Pulmonary artery endothelial cell (primary cell): ENCODE data around the gene ARMC7. TPM values are rescaled to one million over a fixed set of nuclear protein-coding genes. Genes with fewer than 3 reads are reported as not detected.
"Not testable (repeated sequence)": the region's sequence is repeated elsewhere in the genome, so short reads cannot be mapped to it uniquely, and the experiment has no call there.

Experiments
- DNase-seq: peaks from one replicate; pipeline ENCODE4 v3.0.0-alpha.2; 2011; ENCODE audit warnings: low read depth, low spot score
- total RNA-seq: library from RNA; depleted of rRNA; stranded (reverse); fragments of >200 nt; gene quantifications from 2 replicates; pipeline ENCODE4 v1.2.3, GENCODE V29; 2014

ARMC7 gene
- total RNA-seq, 1 donor from 2014 or later, result 2.4 TPM

DNA sequence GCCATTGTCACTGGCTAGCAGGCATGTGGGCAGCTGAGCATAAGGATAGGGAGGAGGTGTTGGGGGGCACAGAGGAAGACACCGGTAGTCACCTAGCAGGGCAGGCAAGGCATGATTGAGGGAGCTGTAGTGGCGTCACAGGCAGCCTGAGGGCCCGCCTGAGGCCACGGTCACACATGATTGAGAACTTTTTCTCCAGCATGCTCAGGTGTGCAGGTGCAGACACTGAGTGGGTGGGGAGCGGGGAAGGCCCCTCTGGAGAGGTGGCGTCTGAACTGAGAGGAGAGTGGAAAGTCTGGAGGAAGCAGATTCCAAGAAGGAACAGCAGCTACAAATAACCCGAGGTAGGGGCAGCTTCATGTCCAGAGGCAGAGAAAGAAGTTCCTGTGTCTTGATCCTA, 10.9 kb upstream of the ARMC7 start:
- DNase-seq, result no peak

DNA sequence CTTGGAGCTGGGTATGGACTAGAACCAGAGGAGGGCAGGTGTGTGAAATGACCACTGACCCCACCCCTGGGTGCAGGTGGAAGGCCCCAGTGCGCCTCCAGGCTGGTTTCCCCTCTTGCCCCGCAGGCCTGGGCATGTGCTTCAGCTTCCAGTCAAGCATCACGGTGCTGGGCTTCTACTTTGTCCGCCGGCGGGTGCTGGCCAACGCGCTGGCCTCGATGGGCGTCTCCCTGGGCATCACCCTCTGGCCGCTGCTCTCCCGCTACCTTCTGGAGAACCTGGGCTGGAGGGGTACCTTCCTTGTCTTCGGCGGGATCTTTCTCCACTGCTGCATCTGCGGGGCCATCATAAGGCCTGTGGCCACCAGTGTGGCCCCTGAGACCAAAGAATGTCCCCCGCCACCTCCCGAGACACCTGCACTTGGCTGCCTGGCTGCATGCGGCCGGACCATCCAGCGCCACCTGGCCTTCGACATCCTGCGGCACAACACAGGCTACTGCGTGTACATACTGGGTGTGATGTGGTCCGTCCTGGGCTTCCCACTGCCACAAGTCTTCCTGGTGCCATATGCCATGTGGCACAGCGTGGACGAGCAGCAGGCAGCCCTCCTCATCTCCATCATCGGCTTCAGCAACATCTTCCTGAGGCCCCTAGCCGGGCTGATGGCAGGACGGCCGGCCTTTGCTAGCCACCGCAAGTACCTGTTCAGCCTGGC, 9.7 kb upstream of the ARMC7 start:
- DNase-seq, result no peak

DNA sequence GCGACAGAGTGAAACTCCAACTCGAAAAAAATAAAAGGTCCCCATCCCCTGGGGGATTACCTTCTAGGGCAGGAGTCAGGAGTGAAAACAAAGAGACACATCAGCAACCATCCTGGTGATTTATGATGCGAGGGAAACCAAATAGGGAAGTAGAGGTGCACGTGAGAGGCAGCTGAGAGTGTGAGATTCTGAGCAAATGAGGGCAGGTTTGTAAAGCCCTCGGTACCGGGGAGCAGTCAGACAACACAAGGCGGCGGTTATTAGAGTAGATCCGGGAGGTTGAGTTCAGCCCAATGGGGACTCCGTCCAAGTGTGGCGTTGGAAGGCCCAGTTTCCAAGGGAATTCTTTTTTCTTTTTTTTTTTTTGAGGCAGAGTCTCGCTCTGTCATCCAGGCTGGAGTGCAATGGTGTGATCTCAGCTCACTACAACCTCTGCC, 7.4 kb upstream of the ARMC7 start:
- no peak for DNase-seq

DNA sequence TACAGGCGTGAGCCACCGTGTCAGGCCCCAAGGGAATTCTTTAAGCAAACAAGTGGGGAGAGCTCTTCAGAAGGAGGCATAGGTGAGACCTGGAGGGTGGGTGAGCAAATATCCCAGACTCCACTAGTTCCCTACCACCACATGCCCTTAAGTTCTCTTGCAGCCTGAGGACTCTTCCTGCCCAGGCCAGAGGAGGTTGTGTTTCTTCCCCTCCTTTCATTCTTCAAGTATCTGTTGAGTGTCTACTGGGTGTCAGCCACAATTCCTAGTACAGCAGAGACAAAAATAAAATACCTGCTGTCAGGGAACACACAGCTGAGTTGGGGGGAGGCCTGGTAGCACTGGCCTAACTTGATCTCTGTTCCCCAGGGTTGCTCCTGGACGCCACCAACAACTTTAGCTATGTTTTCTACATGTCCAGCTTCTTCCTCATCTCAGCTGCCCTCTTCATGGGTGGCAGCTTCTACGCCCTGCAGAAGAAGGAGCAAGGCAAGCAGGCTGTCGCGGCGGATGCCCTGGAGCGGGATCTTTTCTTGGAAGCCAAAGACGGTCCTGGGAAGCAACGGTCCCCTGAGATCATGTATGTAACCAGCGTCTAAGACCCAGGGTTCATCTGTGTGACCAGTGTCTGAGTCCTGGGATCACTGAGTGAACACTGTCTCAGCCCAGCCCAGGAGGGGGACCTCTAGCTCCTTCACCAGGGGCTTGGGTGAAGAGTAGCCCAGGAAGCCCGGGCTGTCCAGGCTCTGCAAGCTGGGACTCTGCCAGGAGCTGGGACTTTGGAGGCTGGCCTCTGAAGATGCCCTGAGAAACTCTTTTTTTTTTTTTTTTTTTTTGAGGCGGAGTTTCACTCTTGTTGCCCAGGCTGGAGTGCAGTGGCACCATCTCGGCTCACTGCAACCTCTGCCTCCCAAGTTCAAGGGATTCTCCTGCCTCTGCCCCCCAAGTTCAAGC, 5.9 kb upstream of the ARMC7 start:
- DNase-seq, result no peak

DNA sequence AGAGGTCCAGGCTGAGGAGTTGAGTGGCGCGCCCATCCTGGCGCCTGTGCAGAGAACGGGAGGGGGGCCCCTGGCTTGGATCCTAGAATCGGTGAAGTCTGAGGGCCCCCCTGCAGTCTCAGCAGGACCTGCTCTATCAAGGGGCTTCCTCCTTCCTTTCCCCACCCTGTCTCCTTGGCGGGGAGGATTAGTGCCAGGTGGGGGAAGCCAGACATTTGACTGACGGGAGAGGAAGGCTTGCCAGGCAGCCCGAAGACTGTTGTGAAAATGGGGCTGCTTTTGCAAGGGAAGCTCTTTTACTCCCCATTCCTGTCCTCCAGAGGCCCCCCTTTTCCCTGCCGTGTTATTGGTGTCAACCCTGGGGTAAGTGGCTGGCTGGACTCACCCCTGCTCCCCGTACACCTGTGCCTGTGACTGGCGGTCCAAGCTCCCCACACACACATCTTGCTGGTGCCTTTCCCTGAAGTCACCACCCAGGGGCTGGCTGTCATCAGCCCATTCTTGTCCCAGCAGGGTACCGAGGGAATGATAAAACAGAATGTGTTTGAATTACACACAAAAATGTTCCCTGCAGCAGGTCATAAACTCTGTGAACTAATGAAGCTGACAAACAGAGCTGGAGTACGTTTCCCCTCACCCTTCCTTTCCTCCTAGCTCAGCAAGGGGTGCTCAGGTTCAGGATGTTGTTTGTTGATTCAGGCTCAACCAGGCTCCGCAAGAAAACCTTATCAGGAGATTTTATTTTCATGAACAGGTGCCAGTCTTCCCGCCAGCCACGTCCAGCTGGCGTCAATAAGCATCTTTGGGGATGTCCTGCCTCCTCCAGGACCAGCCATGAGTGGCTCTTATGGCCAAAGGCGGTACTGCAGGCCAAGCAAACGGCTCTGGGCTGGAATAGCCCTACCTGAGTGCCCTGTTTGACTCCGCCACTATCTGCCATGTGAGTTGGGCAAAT, 4.4 kb upstream of the ARMC7 start:
- peak; percentile 48 for DNase-seq

DNA sequence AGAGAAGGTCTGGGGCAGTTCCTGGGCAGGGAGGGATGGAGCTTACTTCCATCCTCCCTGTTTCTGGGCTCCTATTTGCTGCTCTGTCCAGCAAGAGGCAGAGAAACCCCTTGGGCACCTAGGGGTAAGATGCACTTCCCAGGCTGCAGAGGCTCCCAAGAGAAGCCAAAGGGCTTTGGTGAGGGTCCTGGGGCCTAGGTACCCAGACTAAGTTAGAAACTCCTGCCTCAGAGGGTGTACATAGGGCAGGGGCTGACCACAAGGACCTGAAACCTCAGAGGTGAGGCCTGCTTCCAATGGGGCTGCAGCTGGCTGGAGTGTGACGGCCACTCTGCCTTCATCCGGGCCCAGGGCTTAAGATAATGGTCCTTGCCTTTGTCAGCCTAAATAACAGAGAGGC, 1.6 kb upstream of the ARMC7 start:
- no peak for DNase-seq

DNA sequence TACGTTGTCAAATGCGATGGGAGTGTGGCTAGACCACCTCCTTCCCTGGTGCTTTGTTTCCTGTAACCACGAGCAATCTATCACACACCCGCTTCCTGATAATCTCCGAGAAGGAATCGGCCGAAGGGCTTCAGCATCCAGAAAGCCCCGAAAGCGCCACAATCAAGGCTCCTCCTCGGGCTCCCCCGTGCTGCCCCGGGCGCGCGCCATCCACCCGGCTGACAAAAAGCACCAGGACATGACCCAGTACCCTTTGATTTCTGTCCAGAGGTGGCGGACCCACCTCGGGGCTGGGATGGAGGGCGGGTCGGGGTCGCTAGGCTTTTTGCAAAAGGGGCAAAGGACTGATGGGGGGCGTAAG, 743 bp upstream of the ARMC7 start:
- DNase-seq, result no peak

DNA sequence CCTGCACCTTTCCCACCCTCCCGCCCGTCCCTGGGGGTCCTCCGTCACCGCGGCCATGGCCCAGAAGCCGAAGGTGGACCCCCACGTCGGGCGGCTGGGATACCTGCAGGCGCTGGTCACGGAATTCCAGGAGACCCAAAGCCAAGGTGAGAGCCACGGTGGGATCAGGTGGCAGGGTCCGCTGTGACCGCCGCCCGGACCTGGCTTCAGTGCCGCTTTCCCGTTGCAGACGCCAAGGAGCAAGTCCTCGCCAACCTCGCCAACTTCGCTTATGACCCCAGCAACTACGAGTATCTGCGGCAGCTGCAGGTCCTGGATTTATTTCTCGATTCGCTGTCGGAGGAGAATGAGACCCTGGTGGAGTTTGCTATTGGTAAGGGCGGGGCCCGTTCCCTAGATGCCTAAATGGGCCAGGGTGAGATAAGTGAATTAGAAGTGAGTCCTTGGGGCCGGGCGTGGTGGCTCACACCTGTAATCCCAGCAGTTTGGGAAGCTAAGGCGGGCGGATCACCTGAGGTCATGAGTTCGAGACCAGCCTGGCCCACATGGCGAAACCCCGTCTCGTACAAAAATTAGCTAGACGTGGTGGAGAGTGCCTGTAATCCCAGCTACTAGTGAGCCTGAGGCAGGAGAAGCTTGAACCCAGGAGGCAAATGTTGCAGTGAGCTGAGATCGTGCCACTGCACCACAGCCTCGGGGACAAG, 617 bp downstream of the ARMC7 start:
- DNase-seq, result no peak

DNA sequence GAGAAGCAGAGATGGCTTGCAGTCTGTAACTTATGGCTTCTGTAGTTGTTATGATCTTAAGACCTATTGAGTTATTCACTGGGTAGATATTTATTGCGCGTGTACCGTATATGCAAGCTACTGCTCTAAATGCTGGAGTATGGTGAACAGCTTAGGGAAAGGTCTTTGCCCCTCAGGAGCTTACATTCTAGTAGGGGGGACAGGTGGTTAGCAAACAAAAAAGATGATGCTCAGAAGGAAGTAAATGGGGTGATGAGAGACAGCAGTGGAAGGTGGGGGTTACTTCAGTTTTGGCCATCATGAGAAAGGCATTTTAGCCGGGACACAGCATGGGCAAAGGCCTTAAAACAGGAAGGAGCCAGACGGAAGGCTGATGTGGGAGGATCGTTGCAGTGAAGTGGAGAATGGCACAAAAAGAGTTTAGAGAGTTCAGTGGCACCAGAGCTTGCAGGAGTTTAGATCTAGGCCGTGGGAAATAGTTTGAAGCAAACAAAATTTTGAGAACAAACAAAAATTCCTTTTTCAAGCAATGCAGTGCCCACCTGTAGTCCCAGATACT, 2.1 kb downstream of the ARMC7 start:
- DNase-seq, result no peak

DNA sequence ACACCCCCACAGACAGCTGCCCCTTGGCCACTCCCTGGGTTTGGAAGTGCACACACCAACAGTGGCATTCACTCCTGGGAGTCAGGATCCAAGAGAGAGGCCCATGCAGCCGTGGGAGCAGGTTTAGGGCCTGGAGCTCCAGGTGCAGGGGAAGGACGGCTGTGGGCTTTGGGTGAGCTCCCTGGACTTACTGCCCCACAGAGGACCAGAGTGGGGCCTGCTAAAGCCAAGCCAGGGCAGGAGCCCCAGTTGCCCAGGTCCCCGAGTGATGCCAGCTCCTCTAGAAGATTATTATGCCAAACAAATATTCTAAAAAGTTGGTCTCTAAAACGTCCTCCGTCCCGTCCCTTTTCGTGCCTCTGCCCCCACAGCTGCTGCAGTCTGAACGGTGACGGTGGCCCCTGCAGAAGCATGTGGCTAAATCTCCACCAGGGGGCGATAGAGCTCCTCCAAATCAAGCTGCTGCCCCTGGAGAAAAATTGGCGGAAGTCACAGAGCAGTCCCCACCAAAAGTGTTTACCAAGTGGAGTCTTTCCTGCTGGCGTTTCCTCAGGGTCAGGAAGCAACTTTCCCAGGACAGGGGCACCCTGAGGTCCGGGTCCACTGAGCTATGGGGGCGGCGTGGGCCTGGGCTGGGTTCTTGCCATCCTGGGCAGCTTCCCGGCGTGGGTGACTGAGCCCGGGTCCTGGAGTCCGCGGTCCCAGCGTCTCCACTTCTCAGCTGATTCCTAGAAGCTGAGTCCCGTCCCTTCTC, 4.2 kb downstream of the ARMC7 start:
- DNase-seq, result peak; percentile 67

DNA sequence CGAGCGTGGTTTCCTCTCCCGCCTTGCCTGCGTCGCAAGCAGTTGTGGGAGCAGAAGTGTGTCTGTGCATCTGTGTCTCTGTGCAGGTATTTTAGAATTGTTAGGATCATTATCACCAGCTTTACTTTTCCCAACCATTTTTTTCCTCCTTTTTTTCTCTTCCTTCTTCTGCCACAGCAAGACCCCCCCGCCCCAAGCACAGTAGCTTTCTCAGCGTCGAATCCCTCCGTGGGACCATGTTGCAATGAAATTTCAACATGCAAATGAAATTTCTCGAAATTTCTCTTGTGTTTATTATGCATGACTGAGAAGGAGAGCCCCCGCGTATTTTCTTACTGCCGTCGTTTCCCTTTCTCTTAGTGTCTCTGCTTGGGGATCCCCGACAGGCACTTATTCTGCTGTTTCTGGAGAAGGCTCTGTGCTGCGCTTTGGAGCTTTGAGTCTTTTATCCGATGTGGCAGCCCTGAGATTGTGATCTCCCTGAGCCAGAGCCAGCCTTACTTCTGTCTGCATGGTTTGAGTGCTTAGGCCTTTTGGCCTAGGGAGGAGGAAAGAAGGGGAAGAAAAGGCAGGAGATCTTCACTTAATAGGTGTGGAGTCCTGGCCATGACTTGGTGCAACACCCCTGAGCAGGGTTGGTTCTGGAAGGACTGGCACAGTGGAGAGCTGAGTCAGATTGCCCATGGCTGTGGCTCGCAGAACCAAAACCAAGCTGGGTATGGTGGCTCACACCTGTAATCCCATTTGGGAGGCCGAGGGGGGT, 5.0 kb downstream of the ARMC7 start:
- DNase-seq, result no peak

DNA sequence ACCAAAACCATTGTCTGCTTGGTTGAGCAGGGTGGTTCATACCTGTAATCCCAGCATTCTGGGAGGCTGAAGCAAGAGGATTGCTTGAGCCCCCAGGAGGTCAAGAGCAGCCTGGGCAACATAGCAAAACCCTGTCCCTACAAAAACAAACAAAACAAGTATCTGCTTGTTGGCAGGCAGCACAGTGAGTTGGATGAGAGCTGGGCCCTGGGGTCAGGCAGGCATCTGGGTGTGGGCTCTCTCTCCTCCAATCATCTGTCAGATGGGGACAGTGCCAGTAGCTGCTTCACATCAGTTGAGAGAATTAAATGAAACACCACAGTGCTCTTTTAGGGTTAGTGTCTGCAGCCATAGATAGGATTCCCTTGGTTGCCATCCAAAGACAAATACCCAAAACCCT, 5.8 kb downstream of the ARMC7 start:
- DNase-seq, result no peak

DNA sequence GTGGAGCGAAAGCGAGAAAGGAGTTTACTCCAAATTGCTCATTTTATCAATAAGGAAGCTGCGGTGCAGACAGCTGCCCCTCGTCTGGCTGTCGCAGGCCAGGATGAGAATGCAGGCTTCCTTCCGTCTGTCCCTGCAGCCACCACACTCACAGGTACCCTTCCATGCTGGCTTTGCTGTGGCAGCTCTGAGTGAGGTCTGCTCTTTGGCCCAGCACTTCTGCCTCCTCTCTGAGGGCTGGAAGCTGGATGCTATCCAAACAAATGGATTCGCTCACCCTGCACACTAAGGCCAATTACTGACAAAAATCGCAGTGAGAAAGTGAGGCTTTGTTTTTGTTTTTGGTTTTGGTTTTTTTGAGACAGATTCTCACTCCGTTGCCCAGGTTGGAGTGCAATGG, 7.0 kb downstream of the ARMC7 start:
- no peak for DNase-seq

DNA sequence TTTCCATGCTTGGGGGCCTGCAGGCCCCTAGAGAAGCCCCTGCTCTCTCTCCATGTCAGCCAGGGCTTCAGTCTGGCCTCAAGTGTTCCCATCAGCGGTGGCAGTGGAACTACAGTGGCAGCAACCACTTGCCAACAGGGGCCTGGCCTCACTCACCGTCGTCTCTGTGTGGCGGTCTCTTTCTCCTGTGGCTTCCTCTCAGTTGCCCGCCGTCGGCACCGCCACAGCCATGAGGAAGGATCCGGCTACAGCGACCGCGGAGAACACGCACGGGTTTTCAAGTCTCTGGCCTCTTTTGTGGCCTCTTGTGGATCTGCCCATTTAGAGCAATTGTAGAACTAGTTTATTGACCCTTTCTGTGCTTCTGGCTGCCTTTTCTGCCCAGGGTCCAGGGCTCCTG, 8.5 kb downstream of the ARMC7 start:
- DNase-seq, result no peak

DNA sequence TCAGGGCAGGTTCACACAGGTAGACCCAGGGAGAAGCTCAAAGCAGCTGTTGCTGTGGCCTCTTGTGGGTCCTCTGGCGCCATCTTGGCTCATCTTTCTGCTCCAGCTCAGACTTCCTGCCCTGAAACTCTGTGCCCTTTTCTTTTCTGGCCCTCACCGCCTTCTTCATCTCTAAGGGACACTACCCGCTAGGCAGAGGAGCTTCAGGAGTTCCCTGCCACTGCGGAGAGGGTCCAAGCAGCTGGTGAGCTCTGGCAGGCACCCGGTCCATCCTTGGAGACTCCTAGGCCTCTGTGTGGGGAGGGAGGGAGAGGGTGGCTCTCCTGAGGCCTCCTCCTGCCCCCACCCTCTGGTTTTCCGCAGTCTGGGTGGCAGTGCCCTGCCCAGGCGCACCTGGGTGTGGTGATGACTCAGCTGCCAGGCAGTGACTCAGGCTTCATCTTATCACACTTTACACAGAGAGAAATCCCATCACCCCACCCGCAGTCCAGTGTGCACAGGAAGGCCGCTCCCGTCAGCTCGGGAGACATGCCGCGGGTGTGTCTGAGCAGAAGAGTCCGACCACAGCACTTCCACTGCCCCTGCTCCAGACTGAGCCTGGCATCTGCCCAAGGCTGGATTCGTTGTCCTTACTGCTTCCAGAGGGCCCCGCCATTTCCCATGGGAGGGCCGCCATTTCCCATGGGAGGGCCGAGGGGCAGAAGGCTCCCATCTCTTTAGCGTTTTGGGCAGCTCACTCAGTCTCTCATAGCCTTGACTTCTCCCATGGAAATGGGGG, 14.5 kb downstream of the ARMC7 start:
- DNase-seq, result peak; percentile 55

DNA sequence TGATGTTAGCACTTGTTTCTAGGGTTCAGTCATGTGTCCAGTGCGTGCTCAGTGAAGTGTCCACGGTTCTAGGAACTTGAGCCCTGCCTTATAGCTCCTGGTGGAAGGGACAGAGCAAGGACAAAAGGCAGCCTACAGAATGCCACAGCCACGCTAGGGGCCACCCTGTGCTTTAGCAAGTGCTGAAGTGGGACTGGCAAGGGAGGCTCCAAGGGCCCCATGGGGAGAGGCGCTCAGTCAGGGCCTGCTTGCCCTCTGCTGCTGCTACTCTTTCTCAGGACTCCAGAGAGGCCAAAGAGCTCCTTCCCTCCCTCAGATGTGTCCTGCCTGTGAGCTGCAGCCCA, 15.0 kb downstream of the ARMC7 start:
- no peak for DNase-seq

DNA sequence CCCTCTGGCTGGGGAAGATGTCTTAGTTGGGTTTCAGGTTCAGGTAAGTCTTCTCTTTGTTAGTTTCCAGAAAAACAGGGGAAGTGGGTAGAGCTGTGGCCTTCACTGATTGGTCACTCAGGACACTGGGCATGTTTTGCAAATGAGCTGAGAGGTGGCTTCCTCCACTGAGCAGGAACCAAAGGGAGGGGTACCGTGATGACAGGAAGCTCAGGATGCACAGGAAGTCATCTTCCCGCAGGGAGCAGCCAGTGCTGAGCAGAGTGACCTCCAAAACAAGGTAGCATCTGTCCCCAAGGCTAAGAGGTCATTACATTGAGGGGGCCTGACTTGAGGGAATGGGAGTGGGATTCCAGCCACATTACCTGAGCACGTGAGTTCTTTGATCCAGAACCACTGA, 16.2 kb downstream of the ARMC7 start:
- DNase-seq, result no peak

DNA sequence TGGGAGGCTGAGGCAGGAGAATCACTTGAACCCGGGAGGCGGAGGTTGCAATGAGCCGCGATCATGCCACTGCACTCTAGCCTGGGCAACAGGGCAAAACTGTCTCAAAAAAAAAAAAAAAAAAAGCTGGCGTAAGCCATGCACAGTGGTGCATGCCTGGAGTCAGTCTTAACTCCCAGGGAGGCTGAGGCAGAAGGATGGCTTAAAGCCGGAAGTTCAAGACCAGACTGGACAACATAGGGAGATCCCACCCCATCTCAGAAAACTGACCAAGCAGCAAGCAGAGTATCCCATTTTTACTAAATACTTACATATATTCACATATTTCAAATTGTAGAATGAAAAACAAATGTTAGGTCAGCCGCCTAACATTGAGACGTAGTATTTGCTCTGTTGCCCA, 17.2 kb downstream of the ARMC7 start:
- no peak for DNase-seq

DNA sequence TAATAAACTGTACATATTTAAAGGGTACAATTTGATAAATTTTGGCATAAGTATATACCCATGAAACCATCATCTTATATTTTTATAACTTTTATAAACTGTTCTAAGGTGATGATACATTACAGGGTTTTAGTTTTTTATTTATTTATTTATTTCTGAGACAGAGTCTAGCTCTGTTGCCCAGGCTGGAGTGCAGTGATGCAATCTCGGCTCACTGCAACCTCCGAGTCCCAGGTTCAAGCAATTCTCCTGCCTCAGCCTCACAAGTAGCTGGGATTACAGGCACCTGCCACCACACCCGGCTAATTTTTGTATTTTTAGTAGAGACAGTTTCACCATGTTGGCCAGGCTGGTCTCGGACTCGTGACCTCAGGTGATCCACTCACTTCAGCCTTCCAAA, 18.2 kb downstream of the ARMC7 start:
- DNase-seq, result not testable (repeated sequence)
